ENCODE measurements around the gene PIEZO2.

- TF ChIP-seq POLR2A (IDR thresholded peaks at IDR 0.05; ENCODE audit: low read depth, low read length) (no peak), POLR2AphosphoS5 (IDR thresholded peaks at IDR 0.05; ENCODE audit: low read depth, low read length) (no peak), PAX5 (IDR thresholded peaks at IDR 0.05; ENCODE audit: insufficient read depth, low read length, severe bottlenecking) (no peak), TAF1 (IDR thresholded peaks at IDR 0.05; ENCODE audit: low read depth, low read length) (no peak), SPI1 (IDR thresholded peaks at IDR 0.05; ENCODE audit: low read depth, low read length) (no peak), POU2F2 (IDR thresholded peaks at IDR 0.05; ENCODE audit: low read depth, low read length) (no peak)
These were observed 467.0 kb downstream of the PIEZO2 start for GRCh38 chr18:10682368-10682714.

All from GM12891 (cell line).